Keratinocyte (primary cell): ENCODE measurements around the gene C20orf173. TPM values are rescaled to one million over a fixed set of nuclear protein-coding genes. Genes with fewer than 3 reads are reported as not detected.

Experiments used
- DNase-seq: peaks from one replicate; pipeline ENCODE4 v3.0.0-alpha.2; 2011; ENCODE audit warnings: low read depth, missing footprints, low spot score
- FAIRE-seq: peaks from 2 replicates; lab custom pipeline; 2011; peaks lifted over from hg19 to GRCh38; lab: Jason Lieb, UNC
- H2AFZ ChIP-seq: 2 replicates; pipeline ENCODE4 v1.6.0; 2012; ENCODE audit warnings: low read length, control low read depth, inconsistent platforms; ENCODE audit not compliant: control insufficient read depth
- H3K27ac ChIP-seq: 2 replicates; pipeline ENCODE4 v1.5.1; 2011; ENCODE audit warnings: low read length; ENCODE audit not compliant: control insufficient read depth, insufficient read depth
- H3K27me3 ChIP-seq: 3 replicates; pipeline ENCODE4 v1.6.0; 2011; ENCODE audit warnings: low read length; ENCODE audit not compliant: control insufficient read depth, insufficient read depth; ENCODE audit errors: extremely low read depth
- H3K36me3 ChIP-seq, 2 experiments: 2 replicates in 1 of 2; 3 replicates in 1 of 2; pipeline ENCODE4 v1.5.1; 2011; ENCODE audit warnings: low read length in 2 of 2, mild to moderate bottlenecking in 1 of 2; ENCODE audit not compliant: control insufficient read depth in 2 of 2, insufficient read depth in 2 of 2; ENCODE audit errors: extremely low read depth in 1 of 2
- H3K4me1 ChIP-seq: 3 replicates; pipeline ENCODE4 v1.5.1; 2011; ENCODE audit warnings: low read length; ENCODE audit not compliant: control insufficient read depth, insufficient read depth; ENCODE audit errors: extremely low read depth
- H3K4me2 ChIP-seq: 3 replicates; pipeline ENCODE4 v1.6.0; 2011; ENCODE audit warnings: low read depth, low read length; ENCODE audit not compliant: control insufficient read depth, insufficient read depth; ENCODE audit errors: extremely low read depth
- H3K4me3 ChIP-seq, 3 experiments: fragments of 200-600 bp in 1 of 3; sonication (generic) in 1 of 3; 2 replicates in 2 of 3; 3 replicates in 1 of 3; pipeline ENCODE4 v1.5.1; 2011 to 2016; ENCODE audit warnings: low read length in 3 of 3, mild to moderate bottlenecking in 3 of 3, control low read depth in 2 of 3, inconsistent platforms in 1 of 3, low read depth in 1 of 3, mixed read lengths in 1 of 3, mixed run types in 1 of 3, moderate library complexity in 1 of 3; ENCODE audit not compliant: control insufficient read depth in 2 of 3, insufficient read depth in 2 of 3; ENCODE audit errors: extremely low read depth in 1 of 3
- H3K79me2 ChIP-seq: 2 replicates; pipeline ENCODE4 v1.6.0; 2012; ENCODE audit warnings: low read length; ENCODE audit not compliant: control insufficient read depth, insufficient read depth
- H3K9ac ChIP-seq: 3 replicates; pipeline ENCODE4 v1.6.0; 2011; ENCODE audit warnings: low read length; ENCODE audit not compliant: control insufficient read depth, insufficient read depth; ENCODE audit errors: extremely low read depth
- H3K9me1 ChIP-seq: 3 replicates; pipeline ENCODE4 v1.6.0; 2011; ENCODE audit warnings: low read length; ENCODE audit not compliant: control insufficient read depth, insufficient read depth; ENCODE audit errors: extremely low read depth
- H3K9me3 ChIP-seq: 2 replicates; pipeline ENCODE4 v1.5.1; 2012; ENCODE audit warnings: low read depth, low read length; ENCODE audit not compliant: control insufficient read depth
- H4K20me1 ChIP-seq: 3 replicates; pipeline ENCODE4 v1.6.0; 2011; ENCODE audit warnings: low read length; ENCODE audit not compliant: control insufficient read depth, insufficient read depth; ENCODE audit errors: extremely low read depth
- EZH2 ChIP-seq: IDR thresholded peaks from one replicate; pipeline ENCODE4 v1.6.1; 2012; ENCODE audit warnings: inconsistent platforms, mild to moderate bottlenecking, low read length, moderate library complexity
- dilution Hi-C: fragments of 300-500 bp; cut with MboI; formaldehyde crosslinking; loops from one replicate; pipeline ENCODE4 v1.7.0; 2020; ENCODE audit warnings: low sequenced_read_pairs; ENCODE audit not compliant: extremely low pct_ligation_motif_present
- polyA plus RNA-seq, 5 experiments: library from polyadenylated mRNA; depleted of rRNA in 3 of 5; stranded (reverse) in 3 of 5; stranded (forward) in 1 of 5; unstranded in 1 of 5; fragments of >200 nt; gene quantifications; 1 replicate in 1 of 5; 2 replicates in 3 of 5; 3 replicates in 1 of 5; pipeline versions ENCODE4 v1.2.1 to v1.2.3, GENCODE V29; 2011 to 2012; ENCODE audit warnings: missing spikeins in 2 of 5, low read depth in 1 of 5, low replicate concordance in 1 of 5
- TF ChIP-seq, protein P1 (sequence below), 3 experiments: IDR thresholded peaks in 1 of 3; conservative IDR thresholded peaks in 1 of 3; optimal IDR thresholded peaks in 1 of 3; 2 replicates in 2 of 3; 3 replicates in 1 of 3; pipeline versions ENCODE3 to v1.5.1; 2011; ENCODE audit warnings: low read length in 3 of 3, mild to moderate bottlenecking in 3 of 3, moderate library complexity in 2 of 3, control low read depth in 1 of 3, inconsistent platforms in 1 of 3; ENCODE audit not compliant: insufficient read depth in 2 of 3; ENCODE audit errors: extremely low read depth in 1 of 3

Gene C20orf173
- polyA plus RNA-seq, 1 donor (not counting 4 experiments of a cell fraction or from before 2014, with no cell fraction given): not detected

DNA sequence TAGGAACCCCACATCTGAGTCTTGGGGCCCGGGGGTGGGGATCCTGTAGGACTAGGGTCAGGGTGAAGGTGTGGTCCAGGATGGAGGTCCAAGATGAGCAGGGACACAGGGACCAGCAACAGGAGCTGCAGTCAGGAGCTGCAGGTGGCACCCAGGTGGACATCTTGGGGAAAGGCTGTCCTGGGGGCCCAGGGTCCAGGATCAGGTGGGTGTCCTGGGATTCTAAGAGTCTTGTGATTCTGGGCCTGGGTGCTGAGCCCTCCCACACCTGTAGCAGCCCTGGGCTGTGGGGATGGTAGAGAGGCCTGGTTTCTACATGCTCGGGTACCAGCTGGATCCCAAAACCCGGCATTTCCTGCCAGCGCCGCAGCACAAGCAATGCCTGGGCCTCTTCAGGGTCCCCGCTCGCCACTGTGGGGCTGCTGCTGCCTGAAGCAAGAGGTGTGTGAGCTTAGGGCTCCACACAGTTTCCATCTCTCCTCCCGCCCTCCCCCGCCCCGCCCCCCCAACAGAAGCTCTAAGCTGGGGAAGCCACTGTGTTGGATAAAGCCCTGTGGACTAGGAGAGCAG lies 33.2 kb upstream of the C20orf173 start:
- Histone ChIP-seq H4K20me1 (no peaks in the 10 kb centered on the region), H3K4me1 (no peaks in the 10 kb centered on the region), H3K9me1 (no peaks in the 10 kb centered on the region), H3K9ac (no peak overlapping the region), H3K36me3 (peaks cover 0 to 1% of the 10 kb centered on the region in 2 experiments), H3K4me2 (no peak overlapping the region), H3K4me3 (no peak overlapping the region), H3K27ac (no peak overlapping the region), H3K27me3 (peaks cover 4% of the 10 kb centered on the region), H3K79me2 (no peaks in the 10 kb centered on the region), H3K9me3 (no peaks in the 10 kb centered on the region), H2AFZ (no peak overlapping the region)
- dilution Hi-C loops: no loop called here
- FAIRE-seq (no peak), DNase-seq (no peak)
- TF ChIP-seq, protein P1, sequence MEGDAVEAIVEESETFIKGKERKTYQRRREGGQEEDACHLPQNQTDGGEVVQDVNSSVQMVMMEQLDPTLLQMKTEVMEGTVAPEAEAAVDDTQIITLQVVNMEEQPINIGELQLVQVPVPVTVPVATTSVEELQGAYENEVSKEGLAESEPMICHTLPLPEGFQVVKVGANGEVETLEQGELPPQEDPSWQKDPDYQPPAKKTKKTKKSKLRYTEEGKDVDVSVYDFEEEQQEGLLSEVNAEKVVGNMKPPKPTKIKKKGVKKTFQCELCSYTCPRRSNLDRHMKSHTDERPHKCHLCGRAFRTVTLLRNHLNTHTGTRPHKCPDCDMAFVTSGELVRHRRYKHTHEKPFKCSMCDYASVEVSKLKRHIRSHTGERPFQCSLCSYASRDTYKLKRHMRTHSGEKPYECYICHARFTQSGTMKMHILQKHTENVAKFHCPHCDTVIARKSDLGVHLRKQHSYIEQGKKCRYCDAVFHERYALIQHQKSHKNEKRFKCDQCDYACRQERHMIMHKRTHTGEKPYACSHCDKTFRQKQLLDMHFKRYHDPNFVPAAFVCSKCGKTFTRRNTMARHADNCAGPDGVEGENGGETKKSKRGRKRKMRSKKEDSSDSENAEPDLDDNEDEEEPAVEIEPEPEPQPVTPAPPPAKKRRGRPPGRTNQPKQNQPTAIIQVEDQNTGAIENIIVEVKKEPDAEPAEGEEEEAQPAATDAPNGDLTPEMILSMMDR (optimal IDR thresholded peaks at IDR 0.05 in 1 of 3, IDR thresholded peaks at IDR 0.05 in 1 of 3, conservative IDR thresholded peaks at IDR 0.05 in 1 of 3; ENCODE audit: extremely low read depth in 1 of 3, insufficient read depth in 2 of 3, low read length in 3 of 3): no peak
- TF ChIP-seq EZH2: no peak

DNA sequence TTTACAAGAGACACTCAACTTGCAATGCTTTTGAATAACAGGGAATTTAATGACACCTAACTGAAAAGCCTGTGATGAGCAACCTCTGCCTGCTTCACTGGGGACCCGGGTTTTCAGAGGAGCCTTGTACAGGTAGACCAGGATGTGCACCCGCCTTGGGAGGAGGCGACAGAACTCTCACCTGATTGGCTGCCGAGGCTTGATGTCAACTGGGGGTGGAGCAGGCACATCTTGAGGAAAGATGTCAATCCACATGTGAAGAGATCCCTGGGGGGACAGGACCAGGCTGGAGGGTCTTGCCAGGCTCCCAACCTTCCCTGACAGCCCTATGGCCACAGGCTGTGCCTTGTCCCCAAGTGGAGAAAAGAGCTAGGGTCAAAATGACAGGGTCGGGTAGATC lies 32.2 kb upstream of the C20orf173 start:
- Histone ChIP-seq H3K27me3 (peaks cover 4% of the 10 kb centered on the region), H3K4me2 (no peak overlapping the region), H3K79me2 (no peaks in the 10 kb centered on the region), H3K27ac (no peak overlapping the region), H3K4me3 (no peak overlapping the region), H3K36me3 (peaks cover 4 to 7% of the 10 kb centered on the region in 2 experiments), H3K9me1 (no peaks in the 10 kb centered on the region), H3K4me1 (no peaks in the 10 kb centered on the region), H4K20me1 (no peaks in the 10 kb centered on the region), H2AFZ (no peak overlapping the region), H3K9ac (no peak overlapping the region), H3K9me3 (no peaks in the 10 kb centered on the region)
- DNase-seq: no peak
- TF ChIP-seq EZH2: no peak
- TF ChIP-seq, protein P1 (optimal IDR thresholded peaks at IDR 0.05 in 1 of 3, IDR thresholded peaks at IDR 0.05 in 1 of 3, conservative IDR thresholded peaks at IDR 0.05 in 1 of 3; ENCODE audit: extremely low read depth in 1 of 3, insufficient read depth in 2 of 3, low read length in 3 of 3): no peak
- dilution Hi-C loops: no loop called here
- no peak for FAIRE-seq
